ENCODE data around the gene CD164. TPM values are rescaled to one million over a fixed set of nuclear protein-coding genes. Genes with fewer than 3 reads are reported as not detected.
"Not testable (repeated sequence)": the region's sequence is repeated elsewhere in the genome, so short reads cannot be mapped to it uniquely, and the experiment has no call there.

Gene CD164
- total and polyA plus RNA-seq, 4 donors: 81.0 to 364 (median 150) TPM

GRCh38 chr6:109364382-109365078, 17.7 kb downstream of the CD164 start:
- not testable (repeated sequence) for DNase-seq (ENCODE audit: low read depth in 4 of 6, low spot score in 6 of 6); H3K9me3 ChIP-seq (ENCODE audit: control insufficient read depth, insufficient read depth, low read length); H3K4me3 ChIP-seq (ENCODE audit: low read depth, low read length); H3K27ac ChIP-seq (ENCODE audit: low read depth, low read length); H3K27me3 ChIP-seq (ENCODE audit: control insufficient read depth, insufficient read depth, low read length); H3K4me1 ChIP-seq (ENCODE audit: control insufficient read depth, insufficient read depth, low read length)
- no CpG with 5 or more reads among the region's 5 CpGs for WGBS (ENCODE audit: insufficient coverage)
- H3K36me3 ChIP-seq (ENCODE audit: control insufficient read depth, insufficient read depth, low read length): peaks cover 11% of the 10 kb centered on the region

DNA sequence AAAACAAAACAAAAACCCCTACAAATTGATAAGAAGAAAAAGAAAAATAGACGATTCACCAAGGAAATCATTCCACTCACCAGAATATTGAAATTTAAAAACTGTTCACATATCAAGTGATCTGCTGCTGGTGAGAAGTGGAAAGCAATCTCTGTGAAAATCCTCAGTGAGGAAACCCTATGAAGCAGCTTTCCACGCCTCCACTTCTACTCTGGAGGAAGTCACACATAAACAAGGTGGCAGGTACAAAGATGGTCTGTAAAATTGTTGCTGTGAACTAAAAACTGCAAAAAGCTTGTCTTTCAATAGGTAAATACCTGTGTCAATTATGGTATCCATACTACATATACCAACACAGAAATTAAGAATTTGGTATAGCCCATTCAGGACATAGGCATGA, 18.5 kb downstream of the CD164 start:
- H3K4me1 ChIP-seq (ENCODE audit: control insufficient read depth, insufficient read depth, low read length): no peaks in the 10 kb centered on the region
- no peak for DNase-seq (ENCODE audit: low read depth in 4 of 6, low spot score in 6 of 6)
- H3K9me3 ChIP-seq (ENCODE audit: control insufficient read depth, insufficient read depth, low read length): no peaks in the 10 kb centered on the region
- H3K27me3 ChIP-seq (ENCODE audit: control insufficient read depth, insufficient read depth, low read length): no peaks in the 10 kb centered on the region
- H3K36me3 ChIP-seq (ENCODE audit: control insufficient read depth, insufficient read depth, low read length): peaks cover 11% of the 10 kb centered on the region
- H3K4me3 ChIP-seq (ENCODE audit: low read depth, low read length): no peak overlapping the region
- H3K27ac ChIP-seq (ENCODE audit: low read depth, low read length): no peak overlapping the region
- no CpG with 5 or more reads among the region's 2 CpGs for WGBS (ENCODE audit: insufficient coverage)

DNA sequence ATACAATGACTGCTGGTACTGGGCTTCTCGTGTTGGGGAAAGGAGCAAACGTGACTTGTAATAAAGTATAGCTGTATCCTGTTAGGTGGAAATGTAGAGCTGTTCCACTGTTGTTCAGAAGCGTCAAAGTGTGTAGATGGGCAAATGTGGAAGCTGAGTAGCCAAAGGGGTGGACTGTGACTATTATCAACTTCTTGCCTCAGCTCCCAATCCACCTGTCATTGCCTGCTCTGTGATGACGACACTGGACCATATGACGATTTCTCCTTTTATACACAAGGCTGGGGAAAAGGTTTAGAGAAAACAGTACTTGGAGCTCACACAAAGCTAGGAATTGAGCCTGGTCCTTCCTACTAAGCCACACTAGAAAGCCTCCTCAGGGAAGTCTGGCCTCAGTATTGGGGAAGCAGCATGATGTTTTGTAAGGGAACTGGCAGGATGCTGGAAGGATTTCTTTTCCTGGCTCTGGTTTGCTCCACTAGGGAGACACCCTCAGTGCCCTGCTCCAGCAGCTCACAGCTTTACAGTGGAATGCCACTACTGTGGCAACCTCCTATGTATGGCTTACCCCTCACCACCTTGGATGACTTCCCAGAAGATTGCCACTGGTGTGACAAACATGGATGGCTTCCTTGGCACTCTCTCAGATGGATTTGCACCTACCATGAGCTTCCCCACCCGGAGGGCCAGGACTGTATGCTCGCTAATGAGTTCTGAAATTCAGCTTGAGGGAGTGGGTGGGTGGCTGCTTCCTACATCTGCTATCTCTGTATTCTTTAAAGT, 20.0 kb downstream of the CD164 start:
- H3K36me3 ChIP-seq (ENCODE audit: control insufficient read depth, insufficient read depth, low read length): peaks cover 11% of the 10 kb centered on the region
- peak in 1 of 6 donors; percentile 17 for DNase-seq (ENCODE audit: low read depth in 4 of 6, low spot score in 6 of 6)
- 97% methylated on average over 3 of the region's 7 CpGs for WGBS (ENCODE audit: insufficient coverage)

DNA sequence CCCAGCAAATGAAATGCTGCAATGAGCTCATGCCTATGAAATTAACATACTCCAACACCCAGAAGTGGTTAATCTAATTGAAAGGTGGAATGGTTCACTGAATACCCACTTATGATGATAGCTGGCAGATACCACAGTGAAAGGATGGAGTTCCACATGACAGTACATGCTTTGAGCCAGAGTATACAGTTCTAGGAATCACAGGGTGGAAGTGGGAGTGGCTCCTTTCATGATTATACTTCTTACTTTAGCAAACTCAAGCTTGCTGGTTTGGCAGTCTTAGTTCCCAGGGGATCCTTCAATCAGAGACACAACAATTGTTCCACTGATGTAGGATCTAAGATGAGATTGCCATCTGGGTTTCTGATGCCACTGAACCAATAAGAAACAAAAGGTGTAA, 21.5 kb downstream of the CD164 start:
- DNase-seq (ENCODE audit: low read depth in 4 of 6, low spot score in 6 of 6): no peak
- H3K27me3 ChIP-seq (ENCODE audit: control insufficient read depth, insufficient read depth, low read length): no peaks in the 10 kb centered on the region

More for the DNA sequence above, 20.0 kb downstream of the CD164 start:
- H3K4me1 ChIP-seq (ENCODE audit: control insufficient read depth, insufficient read depth, low read length): no peaks in the 10 kb centered on the region
- H3K4me3 ChIP-seq (ENCODE audit: low read depth, low read length): no peak overlapping the region
- no peak overlapping the region for H3K27ac ChIP-seq (ENCODE audit: low read depth, low read length)
- H3K9me3 ChIP-seq (ENCODE audit: control insufficient read depth, insufficient read depth, low read length): no peaks in the 10 kb centered on the region
- H3K27me3 ChIP-seq (ENCODE audit: control insufficient read depth, insufficient read depth, low read length): no peaks in the 10 kb centered on the region

GRCh38 chr6:109360281-109360680, 22.0 kb downstream of the CD164 start:
- no CpG with 5 or more reads among the region's 1 CpG for WGBS (ENCODE audit: insufficient coverage)
- Histone ChIP-seq H3K27me3 (ENCODE audit: control insufficient read depth, insufficient read depth, low read length) (no peaks in the 10 kb centered on the region), H3K27ac (ENCODE audit: low read depth, low read length) (no peak overlapping the region), H3K4me1 (ENCODE audit: control insufficient read depth, insufficient read depth, low read length) (no peaks in the 10 kb centered on the region), H3K4me3 (ENCODE audit: low read depth, low read length) (no peak overlapping the region), H3K36me3 (ENCODE audit: control insufficient read depth, insufficient read depth, low read length) (peaks cover 11% of the 10 kb centered on the region), H3K9me3 (ENCODE audit: control insufficient read depth, insufficient read depth, low read length) (peaks cover 2% of the 10 kb centered on the region)
- DNase-seq (ENCODE audit: low read depth in 4 of 6, low spot score in 6 of 6): no peak

More for the DNA sequence above, 21.5 kb downstream of the CD164 start:
- no peak overlapping the region for H3K27ac ChIP-seq (ENCODE audit: low read depth, low read length)
- no peaks in the 10 kb centered on the region for H3K4me1 ChIP-seq (ENCODE audit: control insufficient read depth, insufficient read depth, low read length)
- H3K36me3 ChIP-seq (ENCODE audit: control insufficient read depth, insufficient read depth, low read length): peaks cover 11% of the 10 kb centered on the region
- H3K4me3 ChIP-seq (ENCODE audit: low read depth, low read length): no peak overlapping the region
- peaks cover 2% of the 10 kb centered on the region for H3K9me3 ChIP-seq (ENCODE audit: control insufficient read depth, insufficient read depth, low read length)

DNA sequence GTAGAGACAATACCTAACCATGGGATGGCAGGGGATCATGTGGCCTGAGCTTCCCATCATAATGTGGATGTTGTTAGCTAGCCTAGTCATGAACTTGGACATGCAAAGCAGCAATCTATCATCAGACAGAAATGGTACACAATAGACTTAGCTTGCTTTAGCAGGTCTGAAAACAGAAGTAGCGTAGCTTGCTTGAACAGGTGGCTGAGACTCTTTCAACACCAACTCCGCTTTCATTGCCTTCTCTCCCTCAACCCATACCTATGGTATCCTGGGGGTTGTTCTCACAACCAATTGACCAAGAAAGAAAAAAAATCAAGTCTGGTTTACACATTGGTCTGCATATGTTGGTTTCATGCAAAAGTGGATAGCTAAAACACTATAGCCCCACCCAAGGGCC, 23.0 kb downstream of the CD164 start:
- Histone ChIP-seq H3K27me3 (ENCODE audit: control insufficient read depth, insufficient read depth, low read length) (no peaks in the 10 kb centered on the region), H3K4me3 (ENCODE audit: low read depth, low read length) (no peak overlapping the region), H3K9me3 (ENCODE audit: control insufficient read depth, insufficient read depth, low read length) (peaks cover 2% of the 10 kb centered on the region), H3K4me1 (ENCODE audit: control insufficient read depth, insufficient read depth, low read length) (no peaks in the 10 kb centered on the region), H3K27ac (ENCODE audit: low read depth, low read length) (no peak overlapping the region), H3K36me3 (ENCODE audit: control insufficient read depth, insufficient read depth, low read length) (peaks cover 11% of the 10 kb centered on the region)
- no peak for DNase-seq (ENCODE audit: low read depth in 4 of 6, low spot score in 6 of 6)
- 100% methylated on average over 1 of the region's 2 CpGs for WGBS (ENCODE audit: insufficient coverage)

DNA sequence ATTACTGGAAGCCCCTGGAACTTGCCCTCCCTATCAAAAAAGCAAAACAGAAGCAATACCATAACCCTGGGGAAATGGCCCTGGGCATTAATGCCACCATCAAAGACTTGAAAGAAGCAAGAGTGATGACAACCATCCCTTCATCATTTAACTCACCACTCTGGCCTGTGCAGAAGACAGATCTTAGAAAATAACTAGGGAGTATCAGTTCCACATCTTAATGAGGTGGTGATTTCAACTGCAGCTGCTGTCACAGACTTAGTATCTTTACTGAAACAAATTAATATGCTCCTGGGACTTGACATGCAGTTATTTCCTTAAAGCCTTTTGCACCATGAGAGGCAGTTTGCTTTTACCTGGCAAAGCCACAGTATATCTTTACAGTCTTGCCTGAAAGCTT, 24.1 kb downstream of the CD164 start:
- no peaks in the 10 kb centered on the region for H3K4me1 ChIP-seq (ENCODE audit: control insufficient read depth, insufficient read depth, low read length)
- no peak for DNase-seq (ENCODE audit: low read depth in 4 of 6, low spot score in 6 of 6)
- H3K36me3 ChIP-seq (ENCODE audit: control insufficient read depth, insufficient read depth, low read length): peaks cover 8% of the 10 kb centered on the region
- no peak overlapping the region for H3K27ac ChIP-seq (ENCODE audit: low read depth, low read length)
- H3K9me3 ChIP-seq (ENCODE audit: control insufficient read depth, insufficient read depth, low read length): peaks cover 2% of the 10 kb centered on the region
- H3K27me3 ChIP-seq (ENCODE audit: control insufficient read depth, insufficient read depth, low read length): no peaks in the 10 kb centered on the region
- no peak overlapping the region for H3K4me3 ChIP-seq (ENCODE audit: low read depth, low read length)

DNA sequence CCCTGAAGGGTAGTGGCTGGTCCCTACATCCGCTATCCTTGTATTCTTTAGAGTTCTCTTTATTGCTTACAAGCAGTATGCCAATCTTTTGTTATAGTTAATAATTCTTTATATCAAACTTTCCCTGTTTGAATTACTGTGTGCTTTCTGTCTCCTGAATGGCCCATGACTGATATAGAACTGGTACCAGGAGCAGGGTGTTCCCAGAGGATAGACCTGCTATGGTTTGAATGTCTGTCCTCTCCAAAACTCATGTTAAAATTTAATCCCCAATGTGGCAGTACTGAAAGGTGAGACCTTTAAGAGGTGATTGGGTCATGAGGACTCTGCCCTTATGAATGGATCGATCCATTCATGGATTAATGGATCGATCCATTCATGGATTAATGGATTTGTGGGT, 26.0 kb downstream of the CD164 start:
- DNase-seq (ENCODE audit: low read depth in 4 of 6, low spot score in 6 of 6): no peak
- peaks cover 2% of the 10 kb centered on the region for H3K9me3 ChIP-seq (ENCODE audit: control insufficient read depth, insufficient read depth, low read length)
- H3K4me3 ChIP-seq (ENCODE audit: low read depth, low read length): no peak overlapping the region
- H3K4me1 ChIP-seq (ENCODE audit: control insufficient read depth, insufficient read depth, low read length): no peaks in the 10 kb centered on the region
- H3K27ac ChIP-seq (ENCODE audit: low read depth, low read length): no peak overlapping the region
- H3K36me3 ChIP-seq (ENCODE audit: control insufficient read depth, insufficient read depth, low read length): no peaks in the 10 kb centered on the region
- no peaks in the 10 kb centered on the region for H3K27me3 ChIP-seq (ENCODE audit: control insufficient read depth, insufficient read depth, low read length)
- 100% methylated on average over 2 of the region's 3 CpGs for WGBS (ENCODE audit: insufficient coverage)

DNA sequence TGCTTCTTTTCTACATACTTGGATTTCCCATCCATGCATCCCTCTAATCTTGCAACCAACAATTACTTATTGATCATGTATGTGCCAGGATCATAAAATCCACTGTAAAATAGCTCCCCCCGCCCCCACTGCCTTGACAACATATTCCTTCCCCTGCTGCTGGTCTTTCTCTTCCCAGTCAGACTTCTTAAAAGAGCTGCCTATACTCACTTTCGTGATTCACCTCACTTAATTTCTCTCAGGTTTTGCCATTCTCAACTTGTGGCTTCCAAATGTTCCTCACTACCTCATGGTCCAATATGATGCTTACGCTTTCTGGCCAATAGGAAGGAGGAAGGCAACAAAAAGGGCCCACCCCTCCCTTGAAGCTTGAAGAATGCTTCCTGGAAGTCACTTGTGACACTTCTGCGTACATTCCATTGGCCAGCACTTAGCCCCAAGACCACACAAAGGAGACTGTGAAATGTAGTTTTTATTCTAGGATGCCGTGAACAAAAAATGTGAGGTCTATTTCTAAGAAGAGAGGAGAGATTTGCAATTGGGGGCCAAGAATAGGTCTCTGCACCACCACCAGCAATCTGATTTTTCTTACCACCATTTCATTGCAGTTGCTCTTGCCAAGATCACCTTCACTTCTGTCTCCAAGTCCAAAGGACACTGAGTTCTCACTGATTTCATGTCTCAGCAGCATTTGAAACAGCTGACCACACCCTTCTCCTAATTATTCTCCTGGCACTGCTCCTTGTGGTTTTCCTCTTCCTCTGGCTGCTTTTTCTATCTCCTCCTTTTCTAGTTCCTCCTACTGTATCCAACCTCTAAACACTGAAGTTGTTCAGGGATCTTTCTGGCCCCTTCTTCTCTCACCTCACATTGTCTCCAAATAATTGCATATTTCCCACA, 30.8 kb downstream of the CD164 start:
- H3K9me3 ChIP-seq (ENCODE audit: control insufficient read depth, insufficient read depth, low read length): no peaks in the 10 kb centered on the region
- H3K27ac ChIP-seq (ENCODE audit: low read depth, low read length): no peak overlapping the region
- H3K36me3 ChIP-seq (ENCODE audit: control insufficient read depth, insufficient read depth, low read length): no peaks in the 10 kb centered on the region
- DNase-seq (ENCODE audit: low read depth in 4 of 6, low spot score in 6 of 6): no peak
- H3K4me3 ChIP-seq (ENCODE audit: low read depth, low read length): no peak overlapping the region
- H3K27me3 ChIP-seq (ENCODE audit: control insufficient read depth, insufficient read depth, low read length): no peaks in the 10 kb centered on the region
- WGBS (ENCODE audit: insufficient coverage): 94% methylated on average over 3 of the region's 5 CpGs
- H3K4me1 ChIP-seq (ENCODE audit: control insufficient read depth, insufficient read depth, low read length): no peaks in the 10 kb centered on the region
